Measurements from ENCODE around the gene PGLYRP1.

- TF ChIP-seq RAD21 (IDR thresholded peaks at IDR 0.05; ENCODE audit: low read depth), result no peak
- TF ChIP-seq EGR1 (IDR thresholded peaks at IDR 0.05), result no peak
- TF ChIP-seq TEAD4 (IDR thresholded peaks at IDR 0.05), result no peak
- no peak for TF ChIP-seq TAF1 (IDR thresholded peaks at IDR 0.05; ENCODE audit: low read depth)
- TF ChIP-seq ZBTB7A (IDR thresholded peaks at IDR 0.05; ENCODE audit: low read depth), result no peak
- TF ChIP-seq MAX (IDR thresholded peaks at IDR 0.05), result no peak
- no peak for TF ChIP-seq REST (IDR thresholded peaks at IDR 0.05; ENCODE audit: low read depth)
- no peak for TF ChIP-seq FOXM1 (IDR thresholded peaks at IDR 0.05; ENCODE audit: borderline replicate concordance, low read depth)
- TF ChIP-seq YY1 (IDR thresholded peaks at IDR 0.05; ENCODE audit: low read depth), result no peak
- no peak for TF ChIP-seq TCF12 (IDR thresholded peaks at IDR 0.05; ENCODE audit: low read depth)
These were observed 46.7 kb downstream of the PGLYRP1 start for GRCh38 chr19:45976178-45976577.

All from Ishikawa (cell line).